HG02623 (cell line): ENCODE measurements around the gene SPNS3.

Experiments
- ATAC-seq: cut with Tn5 transposase; IDR thresholded peaks from one replicate; pipeline ENCODE4 v1.9.1; 2021; ENCODE audit warnings: moderate library complexity; ENCODE audit not compliant: unreplicated experiment

Gene SPNS3

GRCh38 chr17:4522661-4523060 is 88.9 kb downstream of the SPNS3 start:
- no peak for ATAC-seq

GRCh38 chr17:4523946-4524345 is 90.2 kb downstream of the SPNS3 start:
- ATAC-seq = no peak

- ATAC-seq = no peak
Observed at GRCh38 chr17:4525691-4526397, 92.1 kb downstream of the SPNS3 start.

- ATAC-seq = no peak
Observed at GRCh38 chr17:4527134-4527533, 93.4 kb downstream of the SPNS3 start.

- no peak for ATAC-seq
Observed at GRCh38 chr17:4527566-4528125, 93.9 kb downstream of the SPNS3 start.

GRCh38 chr17:4529533-4530152 is 95.9 kb downstream of the SPNS3 start:
- ATAC-seq = no peak

- ATAC-seq = no peak
Observed at GRCh38 chr17:4530799-4531730, 97.3 kb downstream of the SPNS3 start.

GRCh38 chr17:4531988-4532736 is 98.4 kb downstream of the SPNS3 start:
- ATAC-seq = no peak

GRCh38 chr17:4532860-4533522 is 99.3 kb downstream of the SPNS3 start:
- no peak for ATAC-seq

- ATAC-seq = no peak
Observed at GRCh38 chr17:4533523-4534504, 100.1 kb downstream of the SPNS3 start.

- no peak for ATAC-seq
Observed at GRCh38 chr17:4534515-4534914, 100.8 kb downstream of the SPNS3 start.

GRCh38 chr17:4534928-4535666 is 101.4 kb downstream of the SPNS3 start:
- no peak for ATAC-seq

- ATAC-seq = no peak
Observed at GRCh38 chr17:4535667-4536258, 102.0 kb downstream of the SPNS3 start.

- no peak for ATAC-seq
Observed at GRCh38 chr17:4536259-4536741, 102.6 kb downstream of the SPNS3 start.

- ATAC-seq = no peak
Observed at GRCh38 chr17:4536742-4537411, 103.1 kb downstream of the SPNS3 start.
